Common myeloid progenitor, CD34-positive (primary cell): Measurements from ENCODE around the gene STMND1. TPM values are rescaled to one million over a fixed set of nuclear protein-coding genes. Genes with fewer than 3 reads are reported as not detected.

Experiments
- CTCF ChIA-PET: fragments of 350-600 bp; sonication (Branson Sonifier 250); formaldehyde crosslinking; loops from one replicate; lab custom pipeline; 2021; ENCODE audit warnings: antibody characterized with exemption; lab: Charles Lee
- POLR2A ChIA-PET: fragments of 350-600 bp; sonication (Branson Sonifier 250); formaldehyde crosslinking; loops from one replicate; lab custom pipeline; 2021; ENCODE audit warnings: antibody characterized with exemption; lab: Charles Lee
- DNase-seq, 3 donors: peaks; one replicate each; pipeline versions ENCODE4 v3.0.0 to v3.0.0-alpha.2; 2013
- H3K27ac ChIP-seq, 2 experiments: 1 replicate in 1 of 2; 2 replicates in 1 of 2; pipeline ENCODE4 v1.7.0; 2013; ENCODE audit warnings: inconsistent platforms in 2 of 2, low read length in 2 of 2, mild to moderate bottlenecking in 2 of 2, low read depth in 1 of 2, moderate library complexity in 1 of 2; ENCODE audit not compliant: severe bottlenecking in 2 of 2, insufficient read depth in 1 of 2, poor library complexity in 1 of 2
- H3K27me3 ChIP-seq, 5 experiments: replicated peaks in 2 of 5; 1 replicate in 3 of 5; 2 replicates in 2 of 5; pipeline versions ENCODE4 v1.6.1 to v1.7.0; 2013; ENCODE audit warnings: low read length in 4 of 5, mild to moderate bottlenecking in 2 of 5, moderate library complexity in 2 of 5, inconsistent platforms in 1 of 5; ENCODE audit not compliant: insufficient read depth in 5 of 5, control insufficient read depth in 4 of 5
- H3K36me3 ChIP-seq, 4 experiments: 1 replicate in 2 of 4; 2 replicates in 2 of 4; pipeline versions ENCODE4 v1.6.1 to v1.7.0; 2013; ENCODE audit warnings: low read length in 3 of 4, control low read depth in 1 of 4, mild to moderate bottlenecking in 1 of 4; ENCODE audit not compliant: control insufficient read depth in 4 of 4, insufficient read depth in 4 of 4
- H3K4me1 ChIP-seq, 4 experiments: 1 replicate in 3 of 4; 2 replicates in 1 of 4; pipeline versions ENCODE4 v1.6.1 to v1.7.1; 2013; ENCODE audit warnings: low read length in 3 of 4, mild to moderate bottlenecking in 3 of 4, control low read depth in 1 of 4, inconsistent platforms in 1 of 4, moderate library complexity in 1 of 4; ENCODE audit not compliant: control insufficient read depth in 4 of 4, insufficient read depth in 4 of 4; ENCODE audit errors: control extremely low read depth in 1 of 4
- H3K4me3 ChIP-seq, 7 experiments: 1 replicate in 4 of 7; 2 replicates in 3 of 7; pipeline versions ENCODE4 v1.5.1 to v1.7.0; 2013; ENCODE audit warnings: mild to moderate bottlenecking in 7 of 7, low read length in 6 of 7, moderate library complexity in 6 of 7, inconsistent platforms in 2 of 7, low read depth in 2 of 7, control low read depth in 1 of 7; ENCODE audit not compliant: insufficient read depth in 4 of 7, control insufficient read depth in 1 of 7; ENCODE audit errors: extremely low read depth in 1 of 7
- H3K9me3 ChIP-seq, 5 experiments: 1 replicate in 4 of 5; 2 replicates in 1 of 5; pipeline versions ENCODE4 v1.6.1 to v1.7.1; 2013; ENCODE audit warnings: low read length in 4 of 5, mild to moderate bottlenecking in 2 of 5, inconsistent platforms in 1 of 5, low read depth in 1 of 5, moderate library complexity in 1 of 5; ENCODE audit not compliant: control insufficient read depth in 4 of 5, insufficient read depth in 2 of 5; ENCODE audit errors: control extremely low read depth in 1 of 5
- WGBS: methylation state at CpG from one replicate; pipeline ENCODE4 v1.1.5; 2013; ENCODE audit not compliant: insufficient coverage; 5-methylcytosine and 5-hydroxymethylcytosine counted together
- polyA plus RNA-seq: library from polyadenylated mRNA; unstranded; fragments of 120-200 nt; gene quantifications from one replicate; pipeline ENCODE4 v1.2.1, GENCODE V29; 2013

Gene STMND1
- not detected for polyA plus RNA-seq

DNA sequence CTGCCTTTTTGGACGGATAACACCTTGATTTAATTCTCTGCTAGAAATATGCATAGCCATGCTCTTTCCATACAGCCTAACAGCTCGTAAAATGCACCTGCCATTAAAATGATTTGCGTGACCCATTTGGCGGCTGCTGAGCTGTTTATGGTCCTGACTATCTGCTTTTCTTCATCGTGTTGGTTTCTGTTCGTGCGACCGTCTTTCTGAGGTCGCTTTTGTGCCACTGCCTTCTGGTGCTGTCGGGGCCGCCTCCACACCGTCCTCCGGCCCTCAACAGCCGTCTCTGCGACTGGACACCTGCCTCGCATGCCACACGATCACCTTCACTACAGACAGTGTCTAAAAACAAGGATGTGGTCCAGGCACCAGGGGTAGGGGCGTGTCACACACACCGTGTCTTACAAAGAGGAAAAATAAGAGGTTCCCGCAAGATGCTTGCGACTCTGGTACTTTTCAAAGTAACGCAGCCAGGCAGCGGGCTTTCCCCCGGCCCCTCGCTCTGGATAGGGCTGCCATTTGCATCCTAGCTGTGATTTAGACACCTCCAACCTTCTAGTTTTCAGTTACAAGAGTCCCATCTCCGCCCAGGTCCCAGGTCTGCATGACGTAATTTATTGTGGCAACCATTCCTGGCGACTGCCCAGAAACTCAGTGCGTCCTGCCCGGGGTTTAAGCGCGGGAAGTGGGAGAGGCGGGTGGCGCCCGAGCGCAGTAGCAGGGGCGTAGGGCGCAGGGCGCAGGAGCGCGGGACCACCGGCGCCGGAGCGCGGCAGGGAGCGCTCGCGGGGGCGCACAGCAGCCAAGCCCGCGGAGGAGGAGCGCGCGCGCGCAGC is at the start of gene STMND1:
Gene STMND1 (plus strand): TSS at position 629 of the 836 bp plus-strand sequence. CDS start 208 bp downstream, outside the sequence.
- POLR2A ChIA-PET = no interaction called here
- H3K27me3 ChIP-seq = peaks cover 7 to 52% (median 26%) of the 10 kb centered on the region in 5 experiments
- CTCF ChIA-PET = interaction anchor here (0.5 to 1.0 kb wide), 2 partner anchors 11 to 606 kb away, joined by 3 read pairs; no protein-coding TSS in a partner anchor
- 1% methylated on average over 51 of the region's 57 CpGs for WGBS
- H3K4me1 ChIP-seq = peaks cover 0 to 13% (median 9%) of the 10 kb centered on the region in 4 experiments
- DNase-seq = peak; percentile 22 to 75 (median 65)
- no peaks in the 10 kb centered on the region for H3K9me3 ChIP-seq
- H3K36me3 ChIP-seq = no peaks in the 10 kb centered on the region
- peak within 1 kb of the TSS; percentile 21 to 82 (median 56) for H3K4me3 ChIP-seq
- H3K27ac ChIP-seq = no peak within 1 kb of the TSS

DNA sequence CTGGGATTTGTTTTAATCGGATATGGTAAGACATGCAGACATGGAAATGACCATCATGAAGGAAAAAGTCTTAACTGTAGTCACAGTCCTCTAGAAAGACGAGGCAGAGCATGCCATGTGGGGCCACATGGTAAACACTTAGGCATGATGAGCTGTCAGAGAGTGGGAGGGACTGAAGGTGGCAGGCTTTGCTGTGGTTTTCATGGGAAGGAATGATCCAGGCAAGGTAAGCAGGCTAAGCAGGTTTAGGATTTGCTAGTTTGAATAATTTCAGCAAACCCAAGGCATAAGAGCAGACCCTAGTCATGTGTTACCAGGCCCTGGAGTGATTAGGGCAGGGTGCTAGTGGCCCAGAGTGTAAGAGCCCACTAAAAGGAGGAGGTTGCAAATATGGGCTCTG is 47.2 kb upstream of the STMND1 start:
- H3K4me1 ChIP-seq = no peaks in the 10 kb centered on the region
- 92% methylated on average over 2 of the region's 2 CpGs for WGBS
- no peak overlapping the region for H3K4me3 ChIP-seq
- ChIA-PET CTCF (interaction anchor here (1.4 kb wide), 1 partner anchor 45 kb away, joined by 3 read pairs; no protein-coding TSS in a partner anchor), POLR2A (no interaction called here)
- no peaks in the 10 kb centered on the region for H3K27me3 ChIP-seq
- H3K9me3 ChIP-seq = no peaks in the 10 kb centered on the region
- no peaks in the 10 kb centered on the region for H3K36me3 ChIP-seq
- H3K27ac ChIP-seq = no peak overlapping the region
- no peak for DNase-seq

DNA sequence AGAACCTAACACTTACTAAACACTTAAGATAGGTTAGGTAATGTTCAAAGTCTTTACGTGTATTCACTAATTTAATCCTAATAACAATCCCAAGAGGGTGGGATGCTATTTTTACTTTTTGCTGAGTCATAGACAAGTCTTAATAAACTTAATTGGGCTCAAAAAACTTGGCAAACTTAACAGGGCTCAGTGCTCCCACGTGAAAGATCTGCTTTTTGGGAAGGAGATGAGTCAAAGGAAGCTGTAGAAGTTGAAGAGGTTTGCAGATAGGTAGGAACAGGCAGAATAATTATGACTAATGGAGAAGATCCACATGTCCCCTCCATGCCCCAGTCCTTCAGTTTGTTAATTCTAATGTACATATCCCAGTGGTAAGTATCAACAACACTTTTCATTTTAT is 44.5 kb upstream of the STMND1 start:
- no peak overlapping the region for H3K4me3 ChIP-seq
- WGBS = 13% methylated on average over 1 of the region's 2 CpGs
- ChIA-PET CTCF (no interaction called here), POLR2A (no interaction called here)
- no peaks in the 10 kb centered on the region for H3K4me1 ChIP-seq
- H3K36me3 ChIP-seq = no peaks in the 10 kb centered on the region
- H3K9me3 ChIP-seq = no peaks in the 10 kb centered on the region
- no peak for DNase-seq
- H3K27ac ChIP-seq = no peak overlapping the region
- H3K27me3 ChIP-seq = no peaks in the 10 kb centered on the region

DNA sequence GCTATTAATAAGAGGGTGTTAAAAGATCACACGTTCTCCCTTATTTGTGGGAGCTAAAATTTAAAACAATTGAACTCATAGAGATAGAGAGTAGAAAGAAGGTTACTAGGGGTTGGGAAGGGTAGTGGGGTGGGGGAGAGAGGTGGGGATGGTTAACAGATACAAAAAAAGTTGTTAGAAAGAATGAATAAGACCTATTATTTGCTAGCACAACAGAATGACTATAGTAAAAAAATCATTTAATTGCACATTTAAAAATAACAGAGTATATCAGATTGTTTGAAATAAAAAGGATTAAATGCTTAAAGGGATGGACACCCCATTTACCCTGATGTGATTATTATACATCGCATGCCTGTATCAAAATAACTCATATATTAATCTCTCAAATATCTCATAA is 43.3 kb upstream of the STMND1 start:
- Histone ChIP-seq H3K4me1 (no peaks in the 10 kb centered on the region), H3K27me3 (peaks cover 0 to 2% (median 0%) of the 10 kb centered on the region in 5 experiments), H3K4me3 (no peak overlapping the region), H3K9me3 (no peaks in the 10 kb centered on the region), H3K27ac (no peak overlapping the region), H3K36me3 (no peaks in the 10 kb centered on the region)
- no CpG with 5 or more reads among the region's 2 CpGs for WGBS
- ChIA-PET CTCF (no interaction called here), POLR2A (interaction anchor here (0.7 kb wide), 1 partner anchor 635 kb away, joined by 3 read pairs; no protein-coding TSS in a partner anchor)
- no peak for DNase-seq

DNA sequence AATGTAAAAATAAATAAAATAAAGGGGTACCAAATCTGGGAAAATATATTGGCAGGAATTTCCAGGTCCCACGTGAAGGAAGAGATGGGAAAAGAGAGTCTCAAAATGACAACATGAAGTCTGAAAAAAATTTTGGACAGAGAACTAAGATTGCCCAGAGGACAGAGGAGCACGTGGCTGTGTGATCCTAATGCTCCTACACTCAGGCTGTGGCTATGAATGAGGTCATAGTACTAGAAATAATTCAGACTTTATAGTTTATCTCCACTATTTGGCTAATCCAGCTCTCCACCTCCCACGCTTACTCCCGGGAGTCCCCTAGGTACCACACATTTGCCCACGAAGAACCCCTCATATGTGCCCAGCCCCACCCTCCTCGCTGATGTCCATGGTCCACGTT is 42.8 kb upstream of the STMND1 start:
- Histone ChIP-seq H3K9me3 (no peaks in the 10 kb centered on the region), H3K27ac (no peak overlapping the region), H3K27me3 (peaks cover 0 to 2% (median 0%) of the 10 kb centered on the region in 5 experiments), H3K4me3 (no peak overlapping the region), H3K4me1 (no peaks in the 10 kb centered on the region), H3K36me3 (no peaks in the 10 kb centered on the region)
- DNase-seq = no peak
- 97% methylated on average over 4 of the region's 7 CpGs for WGBS
- ChIA-PET POLR2A (interaction anchor here (0.7 kb wide), 1 partner anchor 635 kb away, joined by 3 read pairs; no protein-coding TSS in a partner anchor), CTCF (interaction anchor here (0.9 kb wide), 1 partner anchor 14 kb away, joined by 3 read pairs; no protein-coding TSS in a partner anchor)

DNA sequence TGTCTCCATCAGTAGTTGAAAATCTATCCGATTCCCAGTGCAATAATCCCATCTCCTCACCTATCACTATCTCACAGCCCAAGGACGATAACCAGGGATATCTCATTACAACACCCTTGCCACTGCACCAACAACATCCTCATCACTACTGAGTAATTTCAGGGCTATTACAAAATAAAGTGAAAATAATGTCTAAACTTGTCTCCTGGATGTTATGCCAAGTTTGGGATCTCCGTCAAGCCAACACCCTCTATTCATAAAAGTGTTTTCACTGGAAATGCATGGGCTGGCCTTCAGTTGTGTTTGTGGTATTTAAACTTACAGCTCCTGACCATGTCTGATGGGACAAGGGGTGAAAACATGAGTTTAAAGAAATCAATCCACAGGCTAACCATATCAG is 42.0 kb upstream of the STMND1 start:
- POLR2A ChIA-PET = no interaction called here
- no peak overlapping the region for H3K4me3 ChIP-seq
- H3K36me3 ChIP-seq = no peaks in the 10 kb centered on the region
- H3K4me1 ChIP-seq = no peaks in the 10 kb centered on the region
- H3K27me3 ChIP-seq = peaks cover 0 to 2% (median 0%) of the 10 kb centered on the region in 5 experiments
- no peak overlapping the region for H3K27ac ChIP-seq
- CTCF ChIA-PET = interaction anchor here (0.9 kb wide), 1 partner anchor 15 kb away, joined by 3 read pairs; no protein-coding TSS in a partner anchor
- no peak for DNase-seq
- WGBS = 95% methylated on average over 2 of the region's 3 CpGs
- H3K9me3 ChIP-seq = no peaks in the 10 kb centered on the region

DNA sequence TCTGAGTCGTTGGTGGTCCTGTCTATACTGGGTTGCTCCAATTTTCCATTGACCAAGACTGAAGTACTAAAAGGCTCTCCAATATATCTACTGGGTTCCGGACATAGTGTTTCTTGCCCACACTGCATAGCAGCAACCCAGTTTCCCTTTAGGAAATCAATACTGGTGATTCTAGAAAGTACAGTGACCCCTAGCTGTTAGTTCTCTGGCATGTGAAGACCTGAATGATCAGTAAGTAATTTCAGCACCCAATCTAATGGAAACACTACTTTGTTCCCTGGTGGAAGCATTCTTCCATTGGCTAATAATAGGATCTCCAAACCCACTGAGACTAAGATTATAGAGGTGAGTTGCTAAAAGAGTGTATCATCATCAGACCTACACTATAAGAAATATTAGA is 40.8 kb upstream of the STMND1 start:
- no peaks in the 10 kb centered on the region for H3K36me3 ChIP-seq
- no peak overlapping the region for H3K27ac ChIP-seq
- peaks cover 0 to 2% (median 0%) of the 10 kb centered on the region in 5 experiments for H3K27me3 ChIP-seq
- CTCF ChIA-PET = no interaction called here
- WGBS = 83% methylated on average over 1 of the region's 2 CpGs
- no peak overlapping the region for H3K4me3 ChIP-seq
- no peaks in the 10 kb centered on the region for H3K9me3 ChIP-seq
- H3K4me1 ChIP-seq = no peaks in the 10 kb centered on the region
- POLR2A ChIA-PET = no interaction called here
- no peak for DNase-seq
